GM20431 (cell line): ENCODE results near the gene CMTM3.

Experiments used
- in situ Hi-C: fragments of 300-500 bp; cut with MseI, MboI; formaldehyde crosslinking; loops from one replicate; pipeline ENCODE4 v1.15.0; 2020; ENCODE audit warnings: low sequenced_read_pairs; ENCODE audit not compliant: unreplicated experiment

Gene CMTM3

DNA sequence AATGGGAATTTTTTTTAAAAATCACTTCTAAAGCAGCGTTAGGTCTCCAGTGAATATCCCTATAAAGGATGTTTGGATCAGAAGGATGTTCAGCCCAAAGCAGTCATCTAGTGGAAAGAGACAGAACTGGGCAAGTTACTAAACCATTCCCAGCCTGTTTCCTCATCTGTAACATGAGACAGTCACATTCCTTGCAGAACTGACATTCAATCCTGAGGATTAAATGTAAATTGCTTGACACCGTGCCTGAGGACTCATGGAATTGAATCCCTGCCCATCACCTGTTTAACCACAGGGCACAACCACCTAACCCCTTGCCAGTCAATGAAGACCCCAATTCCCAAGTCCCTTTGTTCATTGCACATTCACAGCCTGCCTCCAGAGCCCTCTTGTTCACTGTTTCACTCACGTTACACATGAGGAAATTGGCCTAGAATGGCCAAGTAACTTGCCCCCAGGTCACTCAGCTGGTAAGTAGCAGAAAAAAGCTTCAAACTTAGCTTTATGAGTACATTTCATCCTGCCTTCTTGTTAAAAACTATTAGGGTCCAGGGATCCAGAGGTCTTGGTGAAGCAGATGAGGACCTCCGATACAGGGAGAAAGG is 23.8 kb upstream of the CMTM3 start:
- in situ Hi-C loops, result loop anchor here (25.0 kb wide), 1 partner anchor 168 kb away; no protein-coding TSS in a partner anchor

DNA sequence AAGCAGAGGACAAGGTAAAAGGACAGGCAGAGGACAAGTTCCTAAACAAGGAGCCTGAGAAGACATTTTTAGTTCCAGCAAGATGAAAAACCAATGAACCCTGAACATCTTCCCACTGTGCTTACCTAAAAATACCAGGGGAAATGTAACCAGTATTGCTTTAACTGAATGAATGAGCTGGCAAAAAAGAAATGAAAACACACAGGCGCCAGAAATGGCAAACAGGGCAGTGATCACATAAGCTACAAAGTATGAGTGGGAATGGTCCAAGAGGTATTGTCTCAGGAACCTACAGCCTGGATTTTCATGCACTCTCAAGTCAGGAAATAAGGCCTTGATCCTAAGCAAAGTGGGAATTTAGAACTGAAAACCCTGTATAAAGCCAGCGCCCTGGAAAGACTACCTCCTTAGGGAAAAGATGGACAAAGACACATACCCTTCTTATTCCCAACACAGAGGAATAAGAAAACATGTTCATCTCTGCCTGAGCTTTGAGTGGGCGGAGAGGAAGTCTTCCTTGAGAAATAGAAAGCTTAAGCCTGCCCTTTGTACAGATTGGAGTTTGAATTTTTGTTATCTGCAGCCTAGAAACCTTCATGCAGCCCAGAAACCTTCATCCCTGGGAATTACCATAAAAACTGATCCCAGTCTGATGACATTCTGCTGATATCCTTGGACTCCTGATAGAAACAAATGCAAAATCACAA is 23.1 kb upstream of the CMTM3 start:
- in situ Hi-C loops, result loop anchor here (25.0 kb wide), 1 partner anchor 169 kb away; no protein-coding TSS in a partner anchor

DNA sequence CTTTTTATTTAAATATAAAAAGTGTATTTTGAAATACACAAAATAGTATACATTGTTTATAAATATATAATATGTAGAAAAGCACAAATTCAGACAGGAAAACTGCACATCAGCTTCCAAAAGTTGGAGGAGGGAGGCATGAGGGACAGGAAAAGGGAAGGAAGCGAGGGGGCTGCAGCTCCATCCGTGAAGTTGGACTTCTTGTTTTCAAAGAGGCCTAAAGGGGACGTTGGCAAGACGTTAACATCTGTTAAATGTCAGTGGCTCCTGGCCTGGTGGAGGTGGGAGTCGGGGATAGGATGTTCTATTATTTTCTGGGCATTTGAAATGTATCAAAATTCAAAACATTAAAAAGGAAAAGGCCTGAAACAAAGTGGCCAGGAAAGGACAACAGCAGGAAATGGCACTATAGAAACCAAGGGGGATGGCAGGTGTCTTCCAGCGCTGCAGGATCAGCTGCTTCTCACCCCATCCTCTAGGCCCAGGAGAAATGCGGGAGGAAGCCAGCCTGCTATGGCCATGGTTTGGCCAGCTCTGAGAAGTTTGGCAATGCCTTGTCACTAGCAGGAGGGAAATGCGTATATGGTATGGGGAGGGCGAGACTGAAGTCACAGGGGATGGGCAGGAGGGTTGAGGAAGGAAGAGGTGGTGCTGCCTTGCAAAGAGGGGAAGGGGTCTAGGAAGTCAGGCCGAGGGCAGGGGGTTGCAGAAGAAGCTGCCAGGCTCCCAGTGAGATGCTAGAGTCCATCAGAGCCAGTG is 18.8 kb upstream of the CMTM3 start:
- in situ Hi-C loops, result loop anchor here (25.0 kb wide), 1 partner anchor 173 kb away; no protein-coding TSS in a partner anchor

DNA sequence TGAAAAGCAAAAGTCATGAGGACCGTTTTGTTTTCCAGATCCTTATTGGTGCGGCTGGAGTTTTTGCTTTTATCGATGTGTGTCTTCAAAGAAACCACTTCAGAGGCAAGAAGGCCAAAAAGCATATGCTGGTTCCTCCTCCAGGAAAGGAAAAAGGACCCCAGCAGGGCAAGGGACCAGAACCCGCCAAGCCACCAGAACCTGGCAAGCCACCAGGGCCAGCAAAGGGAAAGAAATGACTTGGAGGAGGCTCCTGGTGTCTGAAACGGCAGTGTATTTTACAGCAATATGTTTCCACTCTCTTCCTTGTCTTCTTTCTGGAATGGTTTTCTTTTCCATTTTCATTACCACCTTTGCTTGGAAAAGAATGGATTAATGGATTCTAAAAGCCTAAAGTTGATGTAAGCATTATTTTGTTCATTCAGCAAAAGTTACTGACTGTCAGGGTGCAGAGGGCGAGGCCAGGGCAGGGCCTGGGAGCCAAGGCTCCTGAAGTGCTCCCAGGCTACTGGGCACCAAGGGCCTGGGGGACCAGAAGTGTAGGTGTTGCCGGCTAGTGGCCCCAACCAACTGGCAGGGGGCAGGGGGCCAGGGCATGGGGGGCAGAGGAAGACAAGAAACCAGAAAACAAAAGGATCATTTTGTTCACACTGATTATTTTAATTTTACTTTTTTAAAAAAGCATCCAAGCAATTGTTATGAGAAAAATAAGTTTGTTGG is 16.5 kb upstream of the CMTM3 start:
- in situ Hi-C loops, result loop anchor here (25.0 kb wide), 1 partner anchor 176 kb away; no protein-coding TSS in a partner anchor

DNA sequence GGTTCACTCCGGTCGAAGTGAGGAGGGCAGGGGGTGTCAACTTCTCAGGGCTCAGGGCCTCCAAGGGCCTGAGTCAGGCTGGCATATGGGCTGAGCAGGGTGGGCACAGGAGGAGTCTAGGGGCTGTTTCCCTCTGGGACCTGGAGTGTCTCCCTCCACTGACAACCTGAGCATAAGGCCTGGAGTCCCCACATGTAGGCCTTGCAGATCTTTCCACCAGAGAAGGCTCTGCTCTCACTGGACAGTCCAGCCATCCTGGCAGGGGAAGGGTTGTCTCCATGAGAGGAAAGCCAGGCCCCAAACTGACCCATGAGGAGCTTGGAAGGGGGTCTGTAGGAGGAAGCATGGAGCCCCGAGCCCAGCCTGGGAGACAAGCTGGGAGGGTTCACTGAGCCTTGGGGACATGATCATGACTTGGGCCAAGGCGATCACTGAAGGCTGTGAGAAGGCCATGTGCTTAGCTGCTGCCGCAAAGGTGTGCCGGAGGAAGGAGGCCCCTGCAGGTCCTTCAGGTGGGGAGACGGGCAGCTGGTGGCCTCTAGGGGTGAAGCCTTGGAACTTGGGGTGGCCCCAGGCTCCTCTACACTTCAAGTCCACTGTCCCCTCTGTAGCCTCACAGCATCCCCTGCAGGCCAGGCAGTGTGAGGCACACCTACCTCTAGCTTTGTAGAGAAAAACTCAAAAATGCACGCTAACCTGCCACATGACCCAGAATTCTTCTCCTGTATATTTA is 15.4 kb upstream of the CMTM3 start:
- in situ Hi-C loops, result loop anchor here (25.0 kb wide), 1 partner anchor 177 kb away; no protein-coding TSS in a partner anchor

DNA sequence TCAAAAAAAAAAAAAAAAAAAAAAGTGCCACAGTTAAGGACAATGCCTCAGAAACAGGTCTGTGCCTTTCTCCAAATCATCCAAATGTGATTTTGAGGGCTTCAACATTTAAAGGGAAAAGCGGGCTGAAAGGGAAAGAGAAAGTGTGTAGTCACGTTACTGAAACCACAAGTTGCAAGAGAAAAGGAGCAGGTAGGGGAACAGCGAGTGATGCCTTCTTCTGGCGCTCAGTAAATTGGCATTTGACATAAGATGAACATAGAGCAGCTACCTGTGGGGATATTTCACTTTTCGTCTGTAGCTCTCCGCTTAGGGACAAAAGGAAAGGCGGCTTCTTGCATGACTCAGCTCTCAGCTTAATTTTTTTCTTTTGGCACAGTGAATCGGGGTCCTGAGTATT is 14.2 kb upstream of the CMTM3 start:
- in situ Hi-C loops, result loop anchor here (25.0 kb wide), 1 partner anchor 178 kb away; no protein-coding TSS in a partner anchor

DNA sequence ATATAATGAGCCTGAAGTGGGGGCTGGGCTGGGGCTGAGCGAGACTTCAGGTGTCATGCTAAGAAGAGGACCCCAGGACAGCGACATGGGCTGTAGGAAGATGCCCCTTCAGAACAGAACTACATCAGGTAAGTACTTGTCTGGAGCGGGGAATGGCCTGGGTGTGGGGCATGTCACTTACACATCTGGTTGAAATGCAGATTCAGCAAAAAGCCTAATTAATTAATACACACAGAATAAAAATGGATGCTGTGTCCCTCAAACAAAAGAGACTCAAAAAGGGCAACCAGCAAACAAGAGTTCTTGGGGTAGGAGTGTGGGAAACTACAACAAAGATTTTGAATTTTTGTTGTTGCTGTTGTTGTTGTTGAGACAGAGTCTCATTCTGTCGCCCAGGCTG is 13.5 kb upstream of the CMTM3 start:
- in situ Hi-C loops, result loop anchor here (25.0 kb wide), 1 partner anchor 179 kb away; no protein-coding TSS in a partner anchor

DNA sequence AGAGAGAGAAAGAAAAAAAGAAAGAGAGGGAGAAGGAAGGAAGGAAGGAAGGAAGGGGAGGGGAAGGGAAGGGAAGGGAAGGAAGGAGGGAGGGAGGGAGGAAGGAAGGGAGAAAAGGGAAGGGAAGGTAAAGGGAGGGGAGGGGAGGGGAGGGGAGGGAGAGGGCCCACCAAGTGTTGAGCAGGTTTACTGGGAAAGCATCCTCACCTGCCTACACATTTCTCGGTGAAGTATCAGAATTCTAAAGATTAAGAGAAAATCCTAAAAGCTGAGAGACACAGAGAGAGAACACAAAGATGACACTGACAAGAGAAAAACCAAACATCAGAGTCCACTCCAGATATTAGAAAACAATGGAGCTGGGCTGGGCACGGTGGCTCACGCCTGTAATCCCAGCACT is 12.3 kb upstream of the CMTM3 start:
- in situ Hi-C loops, result loop anchor here (25.0 kb wide), 1 partner anchor 180 kb away; no protein-coding TSS in a partner anchor

DNA sequence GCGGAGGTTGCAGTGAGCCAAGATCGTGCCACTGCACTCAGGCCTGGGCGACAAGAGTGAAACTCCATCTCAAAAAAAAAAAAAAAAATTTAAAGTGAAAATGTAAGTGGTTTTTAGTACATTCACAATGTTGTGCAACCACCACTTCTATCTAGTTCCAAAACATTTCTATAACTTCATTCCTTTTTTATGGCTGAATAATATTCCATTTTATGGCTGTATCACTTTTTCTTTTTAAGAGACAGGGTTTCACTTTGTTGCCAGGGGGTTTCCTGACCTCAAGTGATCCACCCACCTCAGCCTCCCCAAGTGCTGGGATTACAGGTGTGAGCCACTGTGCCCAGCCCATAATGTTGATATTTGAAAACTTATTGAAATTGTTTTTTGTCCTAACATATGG is 11.7 kb upstream of the CMTM3 start:
- in situ Hi-C loops, result loop anchor here (25.0 kb wide), 1 partner anchor 181 kb away; no protein-coding TSS in a partner anchor

DNA sequence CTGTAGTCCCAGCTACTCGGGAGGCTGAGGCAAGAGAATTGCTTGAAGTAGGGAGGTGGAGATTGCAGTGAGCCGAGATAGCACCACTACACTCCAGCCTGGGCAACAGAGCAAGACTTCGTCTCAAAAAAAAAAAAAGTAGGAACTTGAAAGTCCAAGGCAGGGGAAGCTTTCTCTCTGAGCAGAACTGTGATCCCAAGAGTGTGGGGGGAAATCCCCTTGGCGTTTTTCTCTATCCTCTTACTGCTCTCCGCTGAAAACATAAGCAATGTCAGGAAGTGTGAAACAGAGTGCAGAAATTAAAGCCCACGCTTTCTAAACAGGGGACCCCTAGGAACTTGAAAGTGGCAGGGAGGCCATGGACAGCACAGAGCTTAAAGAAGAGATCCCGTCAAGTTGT is 9.8 kb upstream of the CMTM3 start:
- in situ Hi-C loops, result loop anchor here (25.0 kb wide), 1 partner anchor 182 kb away; no protein-coding TSS in a partner anchor

DNA sequence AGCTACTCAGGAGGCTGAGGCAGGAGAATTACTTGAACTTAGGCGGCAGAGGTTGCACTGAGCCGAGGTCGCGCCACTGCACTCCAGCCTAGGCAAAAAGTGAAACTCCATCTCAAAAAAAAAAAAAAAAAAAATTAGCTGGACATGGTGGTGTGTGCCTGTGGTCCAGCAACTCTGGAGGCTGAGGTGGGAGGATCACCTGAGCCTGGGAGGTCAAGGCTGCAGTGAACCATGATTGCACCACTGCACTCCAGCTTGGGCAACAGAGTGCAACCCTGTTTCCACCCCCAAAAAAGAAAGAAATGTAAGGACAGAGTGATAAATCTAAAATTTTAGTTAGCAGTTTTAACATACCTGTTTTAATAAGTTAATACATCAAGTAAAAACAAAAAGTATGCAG is 7.9 kb upstream of the CMTM3 start:
- in situ Hi-C loops, result loop anchor here (25.0 kb wide), 1 partner anchor 184 kb away; no protein-coding TSS in a partner anchor

DNA sequence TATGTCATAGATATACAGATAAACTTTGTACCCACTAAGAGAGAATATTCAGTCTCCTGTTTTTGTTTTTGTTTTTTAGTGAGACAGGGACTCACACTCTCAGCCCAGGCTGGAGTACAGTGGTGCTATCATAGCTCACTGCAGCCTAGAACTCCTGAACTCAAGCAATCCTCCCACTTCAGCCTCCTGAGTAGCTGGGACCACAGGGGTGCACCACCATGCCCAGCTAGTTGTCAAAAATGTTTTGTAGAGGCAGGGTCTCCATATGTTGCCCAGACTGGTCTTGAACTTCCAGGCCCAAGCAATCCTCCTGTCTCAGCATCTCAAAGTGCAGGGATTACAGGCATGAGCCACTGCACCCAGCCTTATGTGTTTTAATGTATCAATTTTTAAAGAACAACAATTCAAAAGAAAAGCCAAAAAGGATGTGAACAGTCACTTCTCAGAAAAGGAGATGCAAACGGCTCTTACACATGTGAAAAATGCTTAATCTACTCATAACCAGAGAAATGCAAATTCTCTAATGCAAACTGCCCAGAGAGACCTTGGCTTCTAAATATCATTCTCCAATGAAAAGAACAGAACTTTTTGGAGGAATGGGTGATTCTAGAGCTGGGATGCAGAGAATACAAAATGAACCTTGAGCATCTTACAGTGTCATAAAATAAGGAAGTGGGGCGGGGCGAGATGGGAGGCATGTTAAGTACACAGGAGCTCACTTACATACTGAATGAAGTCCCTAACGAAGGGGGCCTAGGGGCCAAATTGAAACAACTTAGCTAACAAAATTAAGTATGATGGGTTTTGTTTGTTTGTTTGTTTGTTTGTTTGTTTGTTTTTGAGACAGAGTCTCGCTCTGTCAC is 7.3 kb upstream of the CMTM3 start:
- in situ Hi-C loops, result loop anchor here (25.0 kb wide), 1 partner anchor 185 kb away; no protein-coding TSS in a partner anchor

DNA sequence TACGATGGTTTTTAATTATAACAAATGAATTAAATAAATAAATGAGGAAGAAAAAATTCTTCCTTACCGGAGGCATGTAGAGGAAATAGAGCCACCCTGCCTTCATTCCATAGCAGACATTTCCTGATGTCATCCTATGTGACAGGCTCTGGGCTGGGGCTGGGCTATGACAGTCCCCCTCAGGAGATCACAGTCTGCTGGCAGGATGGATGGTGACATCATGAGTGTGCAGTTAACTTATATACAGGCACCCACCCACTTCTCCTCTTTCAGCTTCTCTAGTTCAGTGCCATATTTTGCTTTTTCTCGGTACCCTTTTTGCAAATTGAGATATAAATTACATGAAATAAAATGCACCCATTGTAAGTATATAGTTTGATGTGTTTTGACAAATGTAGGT is 6.4 kb upstream of the CMTM3 start:
- in situ Hi-C loops, result loop anchor here (25.0 kb wide), 1 partner anchor 186 kb away; no protein-coding TSS in a partner anchor

DNA sequence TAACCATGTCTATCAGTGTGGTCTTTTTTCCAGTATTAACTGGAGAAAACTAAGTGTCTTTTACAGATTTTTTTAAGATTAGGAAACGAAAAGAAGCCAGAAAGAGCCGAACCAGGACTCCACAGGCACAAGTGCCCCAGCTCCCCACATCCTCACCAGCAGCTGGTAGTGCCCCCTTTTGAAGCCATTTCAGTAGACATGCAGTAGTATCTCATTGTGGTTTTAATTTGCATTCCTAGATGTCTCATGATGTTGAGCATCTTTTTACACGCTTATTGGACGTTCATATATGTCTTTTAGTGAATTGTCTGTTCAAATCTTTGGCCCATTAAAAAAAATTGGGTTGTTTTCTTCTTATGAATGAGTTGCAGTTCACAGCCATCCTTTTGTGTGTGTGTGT is 4.8 kb upstream of the CMTM3 start:
- in situ Hi-C loops, result loop anchor here (25.0 kb wide), 1 partner anchor 187 kb away; no protein-coding TSS in a partner anchor

DNA sequence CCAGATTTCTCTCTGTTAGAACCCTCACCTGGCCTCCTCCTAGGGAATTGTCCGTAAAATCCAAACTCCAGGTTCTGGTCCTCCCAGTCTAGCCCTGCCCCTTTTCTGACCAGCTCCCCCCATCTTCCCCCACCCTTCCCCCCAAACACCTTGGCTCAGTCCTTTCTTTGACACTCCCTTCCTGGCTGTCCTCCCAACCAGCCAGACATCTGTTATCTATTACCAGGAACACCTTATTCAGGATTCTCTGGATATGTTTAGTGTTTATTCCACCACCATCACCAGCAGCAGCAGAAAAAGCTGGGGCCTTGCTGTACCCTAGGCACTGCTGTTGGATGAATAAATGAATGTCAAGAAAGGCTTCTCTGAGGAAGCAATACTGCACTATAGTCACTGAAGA is 4.0 kb upstream of the CMTM3 start:
- in situ Hi-C loops, result no loop called here

DNA sequence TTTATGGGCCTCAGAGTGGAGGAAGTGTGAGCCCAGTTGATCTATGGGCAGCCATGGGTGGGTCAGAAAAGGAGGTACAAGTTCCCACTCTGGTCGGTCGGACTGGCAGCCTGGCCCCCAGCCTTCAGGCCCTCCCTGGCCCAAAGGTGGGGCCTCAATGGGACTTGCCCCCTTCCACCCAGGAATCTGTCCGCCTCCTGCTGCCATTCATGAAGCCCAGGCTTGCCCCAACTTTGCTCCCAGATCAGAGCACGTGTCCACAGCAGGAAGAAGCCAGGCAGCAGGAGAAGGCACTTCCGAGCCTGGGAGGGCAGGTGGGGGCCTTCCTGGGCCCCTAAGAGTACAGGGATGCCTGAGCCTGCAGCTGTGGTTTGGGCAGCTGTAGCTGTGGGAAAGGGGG is 3.0 kb upstream of the CMTM3 start:
- in situ Hi-C loops, result no loop called here

DNA sequence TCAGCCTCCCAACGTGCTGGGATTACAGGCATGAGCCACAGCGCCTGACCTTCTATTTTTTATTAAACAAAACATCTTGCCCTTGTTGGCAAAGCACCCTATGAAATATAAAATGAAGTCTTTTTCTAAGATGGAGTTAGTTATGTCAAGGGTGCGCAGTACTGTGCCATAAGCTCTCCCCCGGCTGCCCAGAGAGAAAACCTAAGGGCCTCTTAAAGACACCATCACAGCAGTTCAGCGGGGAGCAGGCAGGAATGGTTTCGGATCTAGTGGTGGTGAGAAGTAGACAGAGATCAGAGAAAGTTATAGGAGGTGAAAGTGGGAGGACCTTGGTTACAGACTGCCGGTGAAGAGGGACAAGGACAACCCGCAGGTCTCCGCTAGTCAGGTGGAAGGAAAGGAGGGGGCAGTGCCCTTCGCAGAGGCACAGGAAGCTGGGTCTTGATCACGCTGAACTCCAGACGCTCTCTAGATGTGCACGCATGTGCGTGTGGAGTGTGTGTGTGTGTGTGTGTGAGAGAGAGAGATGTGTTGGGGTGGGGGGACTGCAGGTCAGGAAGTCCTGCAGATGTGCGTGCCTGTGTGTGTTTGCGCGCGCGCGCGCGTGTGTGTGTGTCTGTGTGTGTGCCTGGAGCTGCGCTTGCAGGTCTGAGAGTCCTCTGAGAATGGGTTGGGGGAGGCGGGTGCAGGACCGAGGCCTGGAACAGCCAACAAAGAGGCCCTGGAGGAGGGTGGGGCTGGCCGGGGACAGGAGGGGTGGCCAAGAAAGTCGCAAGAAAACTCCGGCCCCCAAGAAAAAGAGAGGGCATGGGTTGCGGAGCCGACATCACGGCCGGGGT is 748 bp upstream of the CMTM3 start:
- in situ Hi-C loops, result no loop called here
